ENCODE measurements around the gene SPIRE2. TPM values are rescaled to one million over a fixed set of nuclear protein-coding genes. Genes with fewer than 3 reads are reported as not detected.

SPIRE2 gene
- total RNA-seq, 1 experiment from 2014 or later = 29.6 TPM

DNA sequence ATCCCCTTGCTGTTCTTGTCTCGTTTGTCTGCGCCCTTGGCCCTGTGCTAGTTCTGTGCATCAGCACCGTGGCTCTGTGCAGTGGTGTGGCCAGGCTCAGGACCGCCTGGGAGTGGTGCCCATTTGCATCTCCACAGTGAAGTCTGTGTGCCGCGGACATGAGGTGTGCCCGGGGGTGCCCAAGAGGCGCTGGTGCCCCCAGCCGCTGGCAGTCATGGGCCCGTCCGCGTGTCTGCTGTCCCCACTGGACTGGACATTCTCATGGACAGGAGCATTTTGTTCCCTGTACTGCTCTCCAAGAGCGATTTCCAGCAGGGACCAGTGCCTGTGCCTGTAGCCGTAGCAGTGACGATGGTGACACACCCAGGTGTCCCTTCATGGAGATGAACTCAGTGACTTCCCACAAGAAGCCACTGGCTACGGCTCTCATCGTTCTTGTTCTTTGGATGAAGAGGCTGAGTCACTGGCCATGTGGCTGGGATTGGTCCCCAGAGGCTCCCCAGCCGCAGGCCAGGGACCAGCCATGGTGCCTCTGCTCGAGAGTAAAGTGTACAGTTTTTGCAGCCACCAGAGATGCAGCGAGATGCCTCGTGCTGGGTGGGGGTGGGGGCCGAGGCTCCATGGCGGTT is 77.3 kb downstream of the SPIRE2 start:
- H3K27ac Mint-ChIP-seq (ENCODE audit: unreplicated experiment) = peak overlapping the region; percentile 10
- ChIA-PET POLR2A (no interaction called here), CTCF (no interaction called here)

GRCh38 chr16:89906140-89907025 is 78.1 kb downstream of the SPIRE2 start:
- H3K27me3 Mint-ChIP-seq (ENCODE audit: insufficient read depth, unreplicated experiment) = no peaks in the 10 kb centered on the region
- H3K36me3 ChIP-seq (ENCODE audit: control insufficient read depth, insufficient read depth, low read length) = peaks cover 15% of the 10 kb centered on the region
- no peak overlapping the region for H3K4me3 ChIP-seq (ENCODE audit: low read depth, low read length)
- H3K36me3 Mint-ChIP-seq (ENCODE audit: insufficient read depth, unreplicated experiment) = peaks cover 75% of the 10 kb centered on the region
- BruUV-seq (replicated peaks) = no TSS peak
- no peaks in the 10 kb centered on the region for H3K9me3 Mint-ChIP-seq (ENCODE audit: unreplicated experiment)
- no peak overlapping the region for H3K27ac Mint-ChIP-seq (ENCODE audit: unreplicated experiment)
- peaks cover 21% of the 10 kb centered on the region for H3K4me1 ChIP-seq
- no peak for TF ChIP-seq CTCF (IDR thresholded peaks at IDR 0.05; ENCODE audit: insufficient read depth in 1 of 2, low read depth in 1 of 2, low read length in 1 of 2, severe bottlenecking in 1 of 2, unreplicated experiment in 1 of 2)
- intact Hi-C loops (cut with micrococcal nuclease; ENCODE audit: unreplicated experiment) = no loop called here
- H3K9me3 ChIP-seq = no peaks in the 10 kb centered on the region
- H3K27me3 ChIP-seq (replicated peaks; ENCODE audit: control insufficient read depth, insufficient read depth, low read length) = no peaks in the 10 kb centered on the region
- H3K4me1 Mint-ChIP-seq (ENCODE audit: low read depth, unreplicated experiment) = no peaks in the 10 kb centered on the region
- no peak for DNase-seq
- ChIA-PET POLR2A (interaction anchor here (0.7 to 1.0 kb wide), 2 partner anchors 69 to 342 kb away, joined by 3 to 6 read pairs; no protein-coding TSS in a partner anchor), CTCF (interaction anchor here (0.5 to 1.0 kb wide), 2 partner anchors 9 to 12 kb away, joined by 3 to 4 read pairs; partner anchors contain the start of gene MC1R)
- H3K4me3 Mint-ChIP-seq (ENCODE audit: unreplicated experiment) = no peak overlapping the region

More for the DNA sequence above, 77.3 kb downstream of the SPIRE2 start:
- no peak for DNase-seq
- no peaks in the 10 kb centered on the region for H3K27me3 ChIP-seq (replicated peaks; ENCODE audit: control insufficient read depth, insufficient read depth, low read length)
- H3K36me3 Mint-ChIP-seq (ENCODE audit: insufficient read depth, unreplicated experiment) = peaks cover 75% of the 10 kb centered on the region
- H3K4me1 Mint-ChIP-seq (ENCODE audit: low read depth, unreplicated experiment) = no peaks in the 10 kb centered on the region
- intact Hi-C loops (cut with micrococcal nuclease; ENCODE audit: unreplicated experiment) = no loop called here
- no peak overlapping the region for H3K4me3 ChIP-seq (ENCODE audit: low read depth, low read length)
- H3K9me3 Mint-ChIP-seq (ENCODE audit: unreplicated experiment) = no peaks in the 10 kb centered on the region
- no peaks in the 10 kb centered on the region for H3K27me3 Mint-ChIP-seq (ENCODE audit: insufficient read depth, unreplicated experiment)
- H3K4me1 ChIP-seq = peaks cover 21% of the 10 kb centered on the region
- H3K9me3 ChIP-seq = no peaks in the 10 kb centered on the region
- TF ChIP-seq CTCF (IDR thresholded peaks at IDR 0.05; ENCODE audit: insufficient read depth in 1 of 2, low read depth in 1 of 2, low read length in 1 of 2, severe bottlenecking in 1 of 2, unreplicated experiment in 1 of 2) = no peak
- no peak overlapping the region for H3K4me3 Mint-ChIP-seq (ENCODE audit: unreplicated experiment)
- no TSS peak for BruUV-seq (replicated peaks)
- peaks cover 15% of the 10 kb centered on the region for H3K36me3 ChIP-seq (ENCODE audit: control insufficient read depth, insufficient read depth, low read length)

- Histone ChIP-seq H3K27me3 (replicated peaks; ENCODE audit: control insufficient read depth, insufficient read depth, low read length) (no peaks in the 10 kb centered on the region), H3K36me3 (ENCODE audit: control insufficient read depth, insufficient read depth, low read length) (peaks cover 16% of the 10 kb centered on the region), H3K4me1 (peaks cover 21% of the 10 kb centered on the region), H3K4me3 (ENCODE audit: low read depth, low read length) (no peak overlapping the region), H3K9me3 (no peaks in the 10 kb centered on the region)
- no TSS peak for BruUV-seq (replicated peaks)
- H3K36me3 Mint-ChIP-seq (ENCODE audit: insufficient read depth, unreplicated experiment) = peaks cover 83% of the 10 kb centered on the region
- no peak overlapping the region for H3K27ac Mint-ChIP-seq (ENCODE audit: unreplicated experiment)
- H3K4me3 Mint-ChIP-seq (ENCODE audit: unreplicated experiment) = no peak overlapping the region
- POLR2A ChIA-PET = interaction anchor here (0.7 to 1.0 kb wide), 2 partner anchors 68 to 343 kb away, joined by 3 to 6 read pairs; no protein-coding TSS in a partner anchor
- no peaks in the 10 kb centered on the region for H3K9me3 Mint-ChIP-seq (ENCODE audit: unreplicated experiment)
- TF ChIP-seq CTCF (IDR thresholded peaks at IDR 0.05; ENCODE audit: insufficient read depth in 1 of 2, low read depth in 1 of 2, low read length in 1 of 2, severe bottlenecking in 1 of 2, unreplicated experiment in 1 of 2) = no peak
- H3K4me1 Mint-ChIP-seq (ENCODE audit: low read depth, unreplicated experiment) = no peaks in the 10 kb centered on the region
- CTCF ChIA-PET = interaction anchor here (0.6 to 1.0 kb wide), 4 partner anchors 11 to 254 kb away, joined by 4 read pairs; partner anchors contain the start of gene MC1R
- no peaks in the 10 kb centered on the region for H3K27me3 Mint-ChIP-seq (ENCODE audit: insufficient read depth, unreplicated experiment)
- intact Hi-C loops (cut with micrococcal nuclease; ENCODE audit: unreplicated experiment) = no loop called here
- DNase-seq = no peak
Measured at GRCh38 chr16:89907055-89907814, 79.0 kb downstream of the SPIRE2 start.

All from Caco-2 (cell line).